ENCODE measurements around the gene INPP4B.
"Not testable (repeated sequence)": the region's sequence is repeated elsewhere in the genome, so short reads cannot be mapped to it uniquely, and the experiment has no call there.

The INPP4B gene

GRCh38 chr4:142083264-142083663 lies 762.8 kb downstream of the INPP4B start:
- DNase-seq (ENCODE audit: low read depth in 2 of 2), result peak in 1 of 2 donors; percentile 30
- TF ChIP-seq, protein P1, sequence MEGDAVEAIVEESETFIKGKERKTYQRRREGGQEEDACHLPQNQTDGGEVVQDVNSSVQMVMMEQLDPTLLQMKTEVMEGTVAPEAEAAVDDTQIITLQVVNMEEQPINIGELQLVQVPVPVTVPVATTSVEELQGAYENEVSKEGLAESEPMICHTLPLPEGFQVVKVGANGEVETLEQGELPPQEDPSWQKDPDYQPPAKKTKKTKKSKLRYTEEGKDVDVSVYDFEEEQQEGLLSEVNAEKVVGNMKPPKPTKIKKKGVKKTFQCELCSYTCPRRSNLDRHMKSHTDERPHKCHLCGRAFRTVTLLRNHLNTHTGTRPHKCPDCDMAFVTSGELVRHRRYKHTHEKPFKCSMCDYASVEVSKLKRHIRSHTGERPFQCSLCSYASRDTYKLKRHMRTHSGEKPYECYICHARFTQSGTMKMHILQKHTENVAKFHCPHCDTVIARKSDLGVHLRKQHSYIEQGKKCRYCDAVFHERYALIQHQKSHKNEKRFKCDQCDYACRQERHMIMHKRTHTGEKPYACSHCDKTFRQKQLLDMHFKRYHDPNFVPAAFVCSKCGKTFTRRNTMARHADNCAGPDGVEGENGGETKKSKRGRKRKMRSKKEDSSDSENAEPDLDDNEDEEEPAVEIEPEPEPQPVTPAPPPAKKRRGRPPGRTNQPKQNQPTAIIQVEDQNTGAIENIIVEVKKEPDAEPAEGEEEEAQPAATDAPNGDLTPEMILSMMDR (IDR thresholded peaks at IDR 0.05; ENCODE audit: low read depth, low read length), result no peak
- no peak overlapping the region for H3K4me3 ChIP-seq (replicated peaks in 1 of 2; ENCODE audit: low read depth in 2 of 2, low read length in 2 of 2)

DNA sequence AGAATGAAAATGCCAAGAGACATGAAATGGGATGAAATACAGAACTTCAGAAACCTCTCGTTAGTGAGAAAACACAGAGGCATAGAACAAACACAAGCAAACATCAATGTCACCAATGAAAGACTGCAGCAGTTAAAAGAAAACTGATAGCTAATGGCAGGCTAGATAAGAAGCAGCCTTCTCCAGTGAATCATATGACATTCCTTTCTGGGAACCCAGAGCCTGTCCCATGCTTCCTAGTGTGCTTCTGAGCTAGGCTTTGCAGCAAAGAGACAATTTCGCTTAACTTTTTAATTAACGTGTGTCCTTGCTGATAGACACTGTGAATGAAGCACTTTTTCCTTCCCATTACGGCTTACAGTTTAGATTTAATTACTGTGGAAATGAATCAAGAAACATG lies 765.1 kb downstream of the INPP4B start:
- TF ChIP-seq, protein P1 (IDR thresholded peaks at IDR 0.05; ENCODE audit: low read depth, low read length), result no peak
- H3K4me3 ChIP-seq (replicated peaks in 1 of 2; ENCODE audit: low read depth in 2 of 2, low read length in 2 of 2), result no peak overlapping the region
- DNase-seq (ENCODE audit: low read depth in 2 of 2), result peak in 1 of 2 donors; percentile 60

DNA sequence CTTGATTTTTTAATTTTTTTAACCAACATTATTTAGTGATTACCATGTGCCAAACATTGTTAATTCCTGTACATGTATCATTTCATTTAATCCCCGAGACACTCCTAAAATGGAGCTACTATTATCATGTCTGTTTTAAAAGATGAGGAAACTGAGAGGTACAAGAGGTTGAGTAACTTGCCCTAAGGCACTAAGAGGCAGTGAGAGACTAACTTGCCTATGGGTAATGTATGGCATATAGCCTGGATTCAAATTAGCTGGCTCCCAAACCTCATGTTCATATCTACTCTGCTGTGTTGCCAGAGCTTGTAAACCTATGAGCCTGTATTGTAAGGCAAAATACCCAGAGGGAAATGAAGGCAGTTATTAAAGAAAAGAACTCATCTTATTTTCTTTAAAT lies 766.1 kb downstream of the INPP4B start:
- TF ChIP-seq, protein P1 (IDR thresholded peaks at IDR 0.05; ENCODE audit: low read depth, low read length), result no peak
- DNase-seq (ENCODE audit: low read depth in 2 of 2), result no peak
- no peak overlapping the region for H3K4me3 ChIP-seq (replicated peaks in 1 of 2; ENCODE audit: low read depth in 2 of 2, low read length in 2 of 2)

- DNase-seq (ENCODE audit: low read depth in 2 of 2), result no peak
- TF ChIP-seq, protein P1 (IDR thresholded peaks at IDR 0.05; ENCODE audit: low read depth, low read length), result no peak
- no peak overlapping the region for H3K4me3 ChIP-seq (replicated peaks in 1 of 2; ENCODE audit: low read depth in 2 of 2, low read length in 2 of 2)
These were observed 769.1 kb downstream of the INPP4B start for GRCh38 chr4:142077048-142077447.

DNA sequence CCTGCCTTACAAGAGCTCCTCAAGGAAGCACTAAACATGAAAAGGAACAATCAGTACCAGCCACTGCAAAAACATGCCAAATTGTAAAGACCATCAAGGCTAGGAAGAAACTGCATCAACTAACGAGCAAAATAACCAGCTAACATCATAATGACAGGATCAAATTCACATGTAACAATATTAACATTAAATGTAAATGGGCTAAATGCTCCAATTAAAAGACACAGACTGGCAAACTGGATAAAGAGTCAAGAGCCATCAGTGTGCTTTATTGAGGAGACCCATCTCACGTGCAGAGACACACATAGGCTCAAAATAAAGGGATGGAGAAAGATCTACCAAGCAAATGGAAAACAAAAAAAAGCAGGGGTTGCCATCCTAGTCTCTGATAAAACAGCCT lies 777.8 kb downstream of the INPP4B start:
- not testable (repeated sequence) for H3K4me3 ChIP-seq (replicated peaks in 1 of 2; ENCODE audit: low read depth in 2 of 2, low read length in 2 of 2); DNase-seq (ENCODE audit: low read depth in 2 of 2)

- not testable (repeated sequence) for DNase-seq (ENCODE audit: low read depth in 2 of 2); H3K4me3 ChIP-seq (replicated peaks in 1 of 2; ENCODE audit: low read depth in 2 of 2, low read length in 2 of 2)
These were observed 779.5 kb downstream of the INPP4B start for GRCh38 chr4:142066562-142066961.

DNA sequence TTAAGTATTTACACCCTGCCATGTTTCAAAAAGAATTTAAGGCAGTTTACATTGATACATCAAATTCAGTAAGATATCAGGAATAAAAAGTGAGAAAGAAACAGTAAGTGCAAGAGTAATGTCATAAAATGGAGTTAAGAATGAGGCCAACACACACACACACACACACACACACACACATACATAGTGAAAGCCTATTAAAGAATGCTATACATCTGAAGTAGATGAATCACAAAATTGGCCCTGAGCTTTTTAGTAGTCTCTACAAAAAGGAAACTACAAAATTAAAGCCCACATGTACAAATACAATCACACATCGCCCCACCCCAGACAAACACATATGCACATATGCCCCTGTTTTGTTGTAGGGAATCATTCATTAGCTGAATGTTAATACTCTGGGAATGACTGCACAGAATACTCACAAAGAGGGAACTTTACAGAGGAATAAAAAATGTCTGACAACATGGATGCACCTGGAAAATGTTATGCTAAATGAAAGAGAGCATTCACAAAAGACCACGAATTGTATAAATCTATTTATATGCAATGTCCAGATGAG lies 780.9 kb downstream of the INPP4B start:
- TF ChIP-seq, protein P1 (IDR thresholded peaks at IDR 0.05; ENCODE audit: low read depth, low read length), result no peak
- H3K4me3 ChIP-seq (replicated peaks in 1 of 2; ENCODE audit: low read depth in 2 of 2, low read length in 2 of 2), result no peak overlapping the region
- peak in 1 of 2 donors; percentile 27 for DNase-seq (ENCODE audit: low read depth in 2 of 2)

- no peak for DNase-seq (ENCODE audit: low read depth in 2 of 2)
- TF ChIP-seq, protein P1 (IDR thresholded peaks at IDR 0.05; ENCODE audit: low read depth, low read length), result no peak
- H3K4me3 ChIP-seq (replicated peaks in 1 of 2; ENCODE audit: low read depth in 2 of 2, low read length in 2 of 2), result no peak overlapping the region
These were observed 781.9 kb downstream of the INPP4B start for GRCh38 chr4:142064181-142064580.
